HCT116 (cell line): ENCODE data around the gene PCDHGC4. TPM values are rescaled to one million over a fixed set of nuclear protein-coding genes. Genes with fewer than 3 reads are reported as not detected.

Source experiments
- ATAC-seq: fragments of 200-7000 bp; cut with Tn5 transposase; 2 replicates; pipeline ENCODE4 v1.9.1; 2020; ENCODE audit warnings: mild to moderate bottlenecking, moderate library complexity
- BruUV-seq: library from RNA; stranded (reverse); fragments of 400-500 nt; replicated peaks from 2 replicates; lab custom pipeline; 2021; lab: Mats Ljungman, UMichigan
- CTCF ChIA-PET: fragments of 300-600 bp; sonication (Branson Sonifier 250); formaldehyde crosslinking; loops from one replicate; lab custom pipeline; 2021; ENCODE audit warnings: antibody characterized with exemption; lab: Charles Lee
- POLR2A ChIA-PET: fragments of 300-600, 350-600 bp; sonication (Branson Sonifier 250); formaldehyde crosslinking; loops from one replicate; lab custom pipeline; 2021; ENCODE audit warnings: antibody characterized with exemption; lab: Charles Lee
- RAD21 ChIA-PET, 2 experiments: fragments of 300-600 bp; sonication (Branson Sonifier 250); formaldehyde crosslinking; loops; one replicate each; lab custom pipeline; 2023; ENCODE audit warnings: low total read pairs in 2 of 2; ENCODE audit not compliant: uncharacterized antibody in 2 of 2, unreplicated experiment in 2 of 2, low non-redundant PET in 1 of 2; lab: Charles Lee
- DNase-seq: peaks from one replicate; pipeline ENCODE4 v3.0.0-alpha.2; 2010; ENCODE audit warnings: low read depth, low spot score
- H2AFZ ChIP-seq: fragments of 200-600 bp; shearing (Covaris generic), sonication (generic); 2 replicates; pipeline ENCODE4 v1.6.1; 2017; ENCODE audit warnings: low read depth, mixed run types, mixed read lengths, antibody characterized with exemption, low read length; ENCODE audit not compliant: poor library complexity, severe bottlenecking
- H3K27ac ChIP-seq: 2 replicates; pipeline ENCODE4 v1.5.1; 2012; ENCODE audit warnings: low read depth, low read length
- H3K27me3 ChIP-seq: fragments of 200-600 bp; sonication (generic); 2 replicates; pipeline ENCODE4 v1.6.1; 2016; ENCODE audit warnings: mixed run types, low read length, mixed read lengths; ENCODE audit not compliant: insufficient read depth
- H3K36me3 ChIP-seq, 2 experiments: fragments of 200-500 bp in 1 of 2; fragments of 200-600 bp in 1 of 2; sonication (Bioruptor generic) in 1 of 2; sonication (generic) in 1 of 2; 2 replicates each; pipeline versions ENCODE4 v1.5.1 to v1.6.1; 2014 to 2016; ENCODE audit warnings: low read length in 2 of 2, inconsistent platforms in 1 of 2, mixed read lengths in 1 of 2, mixed run types in 1 of 2; ENCODE audit not compliant: insufficient read depth in 2 of 2, control insufficient read depth in 1 of 2
- H3K4me1 ChIP-seq, 2 experiments: fragments of 200-600 bp in 1 of 2; sonication (generic) in 1 of 2; 2 replicates each; pipeline versions ENCODE4 v1.5.1 to v1.6.1; 2012 to 2017; ENCODE audit warnings: low read length in 2 of 2, inconsistent platforms in 1 of 2, mild to moderate bottlenecking in 1 of 2, mixed read lengths in 1 of 2, mixed run types in 1 of 2, moderate library complexity in 1 of 2; ENCODE audit not compliant: insufficient read depth in 2 of 2, control insufficient read depth in 1 of 2
- H3K4me2 ChIP-seq: fragments of 200-600 bp; sonication (generic); 2 replicates; pipeline ENCODE4 v1.6.1; 2017; ENCODE audit warnings: mixed run types, low read length, mixed read lengths
- H3K4me3 ChIP-seq, 2 experiments: fragments of 200-600 bp in 1 of 2; sonication (generic) in 1 of 2; replicated peaks in 1 of 2; 2 replicates each; pipeline ENCODE4 v1.5.1; 2011 to 2016; ENCODE audit warnings: low read length in 2 of 2, control low read depth in 1 of 2, low read depth in 1 of 2, mild to moderate bottlenecking in 1 of 2, mixed read lengths in 1 of 2, mixed run types in 1 of 2
- H3K79me2 ChIP-seq: fragments of 200-600 bp; sonication (generic); 2 replicates; pipeline ENCODE4 v1.6.1; 2017; ENCODE audit warnings: mild to moderate bottlenecking, mixed run types, low read length, moderate library complexity, mixed read lengths; ENCODE audit not compliant: insufficient read depth
- H3K9ac ChIP-seq: fragments of 200-600 bp; sonication (generic); 2 replicates; pipeline ENCODE4 v1.6.1; 2016; ENCODE audit warnings: low read length, mixed read lengths
- H3K9me2 ChIP-seq: fragments of 200-600 bp; sonication (generic), shearing (Covaris generic); 2 replicates; pipeline ENCODE4 v1.6.1; 2017; ENCODE audit warnings: mixed run types, mild to moderate bottlenecking, moderate library complexity; ENCODE audit not compliant: insufficient read depth
- H3K9me3 ChIP-seq, 2 experiments: fragments of 200-500 bp in 1 of 2; fragments of 200-600 bp in 1 of 2; sonication (Bioruptor generic) in 1 of 2; sonication (generic) in 1 of 2; 2 replicates each; pipeline ENCODE4 v1.6.1; 2014 to 2017; ENCODE audit warnings: low read length in 2 of 2, mixed read lengths in 2 of 2, inconsistent platforms in 1 of 2, low read depth in 1 of 2, mild to moderate bottlenecking in 1 of 2, mixed run types in 1 of 2, moderate library complexity in 1 of 2; ENCODE audit not compliant: control insufficient read depth in 1 of 2, insufficient read depth in 1 of 2
- H4K20me1 ChIP-seq: fragments of 200-600 bp; sonication (generic), shearing (Covaris generic); 2 replicates; pipeline ENCODE4 v1.6.1; 2017; ENCODE audit warnings: mixed run types, mild to moderate bottlenecking, moderate library complexity; ENCODE audit not compliant: insufficient read depth
- CBX3 ChIP-seq: IDR thresholded peaks from 2 replicates; pipeline ENCODE4 v1.6.1; 2012; ENCODE audit warnings: low read depth
- EZH2 ChIP-seq: fragments of 200-600 bp; sonication (generic); IDR thresholded peaks from 2 replicates; pipeline ENCODE4 v1.6.1; 2017; ENCODE audit warnings: antibody characterized with exemption, mixed run types
- JUND ChIP-seq: IDR thresholded peaks from 2 replicates; pipeline ENCODE4 v1.6.1; 2012
- SIN3A ChIP-seq: IDR thresholded peaks from 2 replicates; pipeline ENCODE4 v1.6.1; 2012; ENCODE audit warnings: low read depth
- SP1 ChIP-seq: IDR thresholded peaks from 2 replicates; pipeline ENCODE4 v1.6.1; 2012; ENCODE audit warnings: low read depth
- YY1 ChIP-seq: IDR thresholded peaks from 2 replicates; pipeline ENCODE4 v1.6.1; 2011; ENCODE audit warnings: low read length, low read depth, moderate library complexity, mild to moderate bottlenecking; ENCODE audit not compliant: insufficient replicate concordance; ENCODE audit errors: extremely low read depth
- intact Hi-C: fragments of 100-400 bp; cut with micrococcal nuclease; formaldehyde crosslinking; loops from 2 replicates; pipeline ENCODE4 v1.10.0; 2022
- total RNA-seq: library from RNA; stranded (reverse); gene quantifications from one replicate; pipeline ENCODE4 v1.2.1, GENCODE V29; 2021; ENCODE audit not compliant: unreplicated experiment
- TF ChIP-seq, protein P1 (sequence below): IDR thresholded peaks from 2 replicates; pipeline ENCODE4 v1.6.1; 2012; ENCODE audit warnings: low read depth

The PCDHGC4 gene
- total RNA-seq, 1 experiment from 2014 or later = 0.05 TPM

DNA sequence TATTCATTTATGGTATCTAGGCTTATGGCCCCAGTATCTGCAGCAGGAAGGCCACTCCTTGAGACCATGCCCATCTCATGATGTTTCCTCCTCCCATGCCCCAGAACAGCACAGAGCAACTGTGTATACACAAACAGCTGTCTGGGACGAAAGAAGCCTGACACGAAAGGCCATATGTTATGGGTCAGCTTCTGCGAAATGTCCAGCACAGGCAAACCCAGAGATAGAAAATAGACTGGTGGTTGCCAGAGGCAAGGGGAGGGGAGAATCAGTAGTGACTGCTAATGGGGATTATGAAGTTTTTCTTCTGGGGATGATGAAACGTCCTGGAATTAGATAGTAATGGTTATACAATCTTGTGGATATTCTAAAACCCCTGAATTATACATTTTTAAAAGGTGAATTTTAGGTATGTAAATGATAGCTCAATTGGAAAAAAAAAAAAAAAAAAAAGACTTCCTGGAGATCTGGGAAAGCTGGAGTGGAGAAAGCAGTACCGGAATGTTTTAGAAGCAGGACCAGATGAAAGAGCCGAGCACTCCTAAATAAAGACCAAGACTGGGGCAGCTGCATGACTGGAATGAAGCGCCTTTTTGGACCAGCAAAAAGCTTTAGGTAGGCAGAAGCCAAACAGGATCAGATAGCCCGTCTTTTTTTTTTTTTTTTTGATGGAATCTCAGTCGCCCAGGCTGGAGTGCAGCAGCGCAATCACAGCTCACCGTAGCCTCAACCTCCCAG, 33.2 kb downstream of the PCDHGC4 start:
- H3K4me1 ChIP-seq = peaks cover 34 to 57% of the 10 kb centered on the region in 2 experiments
- POLR2A ChIA-PET = no interaction called here
- CTCF ChIA-PET = no interaction called here
- ATAC-seq = no peak
- no peak overlapping the region for H3K4me2 ChIP-seq
- H3K27me3 ChIP-seq = no peaks in the 10 kb centered on the region
- H3K36me3 ChIP-seq = peaks cover 6 to 39% of the 10 kb centered on the region in 2 experiments; a peak in 2 of 4 replicates
- H3K9me2 ChIP-seq = no peaks in the 10 kb centered on the region
- no peak overlapping the region for H2AFZ ChIP-seq
- TF ChIP-seq YY1 (no peak), JUND (no peak), CBX3 (no peak), SIN3A (no peak), SP1 (no peak), EZH2 (no peak)
- TF ChIP-seq, protein P1, sequence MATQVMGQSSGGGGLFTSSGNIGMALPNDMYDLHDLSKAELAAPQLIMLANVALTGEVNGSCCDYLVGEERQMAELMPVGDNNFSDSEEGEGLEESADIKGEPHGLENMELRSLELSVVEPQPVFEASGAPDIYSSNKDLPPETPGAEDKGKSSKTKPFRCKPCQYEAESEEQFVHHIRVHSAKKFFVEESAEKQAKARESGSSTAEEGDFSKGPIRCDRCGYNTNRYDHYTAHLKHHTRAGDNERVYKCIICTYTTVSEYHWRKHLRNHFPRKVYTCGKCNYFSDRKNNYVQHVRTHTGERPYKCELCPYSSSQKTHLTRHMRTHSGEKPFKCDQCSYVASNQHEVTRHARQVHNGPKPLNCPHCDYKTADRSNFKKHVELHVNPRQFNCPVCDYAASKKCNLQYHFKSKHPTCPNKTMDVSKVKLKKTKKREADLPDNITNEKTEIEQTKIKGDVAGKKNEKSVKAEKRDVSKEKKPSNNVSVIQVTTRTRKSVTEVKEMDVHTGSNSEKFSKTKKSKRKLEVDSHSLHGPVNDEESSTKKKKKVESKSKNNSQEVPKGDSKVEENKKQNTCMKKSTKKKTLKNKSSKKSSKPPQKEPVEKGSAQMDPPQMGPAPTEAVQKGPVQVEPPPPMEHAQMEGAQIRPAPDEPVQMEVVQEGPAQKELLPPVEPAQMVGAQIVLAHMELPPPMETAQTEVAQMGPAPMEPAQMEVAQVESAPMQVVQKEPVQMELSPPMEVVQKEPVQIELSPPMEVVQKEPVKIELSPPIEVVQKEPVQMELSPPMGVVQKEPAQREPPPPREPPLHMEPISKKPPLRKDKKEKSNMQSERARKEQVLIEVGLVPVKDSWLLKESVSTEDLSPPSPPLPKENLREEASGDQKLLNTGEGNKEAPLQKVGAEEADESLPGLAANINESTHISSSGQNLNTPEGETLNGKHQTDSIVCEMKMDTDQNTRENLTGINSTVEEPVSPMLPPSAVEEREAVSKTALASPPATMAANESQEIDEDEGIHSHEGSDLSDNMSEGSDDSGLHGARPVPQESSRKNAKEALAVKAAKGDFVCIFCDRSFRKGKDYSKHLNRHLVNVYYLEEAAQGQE = no peak
- no peak overlapping the region for H3K9ac ChIP-seq
- no peak overlapping the region for H3K4me3 ChIP-seq
- H3K9me3 ChIP-seq = no peaks in the 10 kb centered on the region
- no peaks in the 10 kb centered on the region for H4K20me1 ChIP-seq
- BruUV-seq = no TSS peak
- RAD21 ChIA-PET = no interaction called here
- DNase-seq = no peak
- intact Hi-C loops = loop anchor here (5.0 kb wide), 1 partner anchor 791 kb away; no protein-coding TSS in a partner anchor
- H3K79me2 ChIP-seq = peaks cover 9% of the 10 kb centered on the region; the same call in 1 of the 2 replicates
- H3K27ac ChIP-seq = no peak overlapping the region
